Activated CD4-positive, alpha-beta T cell treated with anti-CD3 and anti-CD28 coated beads, Interleukin-2, amount 50 U/mL, for 16 hours (primary cell): ENCODE measurements around the gene SLC4A9.

Experiments used
- DNase-seq: peaks from one replicate; pipeline ENCODE4 v3.0.0-alpha.2; 2020

The SLC4A9 gene

GRCh38 chr5:140362875-140363630, 3.1 kb downstream of the SLC4A9 start:
- DNase-seq: peak; percentile 86

GRCh38 chr5:140363631-140364471, 3.9 kb downstream of the SLC4A9 start:
- DNase-seq: no peak

- no peak for DNase-seq
These were observed 4.4 kb downstream of the SLC4A9 start for GRCh38 chr5:140364472-140364765.

GRCh38 chr5:140365282-140365681, 5.3 kb downstream of the SLC4A9 start:
- no peak for DNase-seq

GRCh38 chr5:140365941-140366340, 5.9 kb downstream of the SLC4A9 start:
- no peak for DNase-seq

- DNase-seq: no peak
These were observed 6.7 kb downstream of the SLC4A9 start for GRCh38 chr5:140366589-140367255.

GRCh38 chr5:140367256-140368013, 7.4 kb downstream of the SLC4A9 start:
- no peak for DNase-seq

GRCh38 chr5:140371356-140372151, 11.6 kb downstream of the SLC4A9 start:
- no peak for DNase-seq

GRCh38 chr5:140372971-140373487, 13.0 kb downstream of the SLC4A9 start:
- DNase-seq: peak; percentile 54

- no peak for DNase-seq
These were observed 21.4 kb downstream of the SLC4A9 start for GRCh38 chr5:140381351-140381750.

- no peak for DNase-seq
These were observed 22.0 kb downstream of the SLC4A9 start for GRCh38 chr5:140381972-140382371.

- no peak for DNase-seq
These were observed 22.9 kb downstream of the SLC4A9 start for GRCh38 chr5:140382866-140383265.

GRCh38 chr5:140383300-140383699, 23.3 kb downstream of the SLC4A9 start:
- no peak for DNase-seq

GRCh38 chr5:140388052-140388451, 28.1 kb downstream of the SLC4A9 start:
- DNase-seq: no peak

GRCh38 chr5:140391312-140391711, 31.3 kb downstream of the SLC4A9 start:
- no peak for DNase-seq

GRCh38 chr5:140391732-140392131, 31.7 kb downstream of the SLC4A9 start:
- DNase-seq: no peak

- peak; percentile 37 for DNase-seq
These were observed 33.7 kb downstream of the SLC4A9 start for GRCh38 chr5:140393738-140394137.

- no peak for DNase-seq
These were observed 38.4 kb downstream of the SLC4A9 start for GRCh38 chr5:140398379-140398811.

- DNase-seq: no peak
These were observed 40.2 kb downstream of the SLC4A9 start for GRCh38 chr5:140399979-140400729.

- DNase-seq: peak; percentile 94
These were observed 40.9 kb downstream of the SLC4A9 start for GRCh38 chr5:140400730-140401361.
